ENCODE measurements around the gene PFKFB2.

DNA sequence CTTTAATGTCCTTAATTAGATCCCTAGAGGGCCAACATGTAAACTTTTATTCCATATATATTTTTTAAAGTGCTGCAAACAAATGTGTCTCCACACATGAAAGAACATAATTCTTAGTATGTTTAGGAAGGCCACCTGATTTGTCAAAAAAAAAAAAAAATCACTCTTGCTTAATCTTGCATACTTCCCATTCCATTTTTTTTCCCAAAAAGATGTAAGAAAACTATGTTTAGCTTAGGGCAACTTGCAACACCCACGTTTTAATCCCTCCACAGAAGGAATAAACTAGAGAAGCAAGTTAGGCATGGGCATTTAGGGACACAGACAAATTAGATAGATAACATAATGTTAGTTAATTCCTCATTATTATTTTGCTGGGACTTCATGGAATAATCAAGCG, 7.6 kb upstream of the PFKFB2 start:
- TF ChIP-seq EZH2 (IDR thresholded peaks at IDR 0.05; ENCODE audit: borderline replicate concordance, insufficient read depth, low read depth, low read length, poor library complexity, severe bottlenecking) = no peak
- TF ChIP-seq, protein P1, sequence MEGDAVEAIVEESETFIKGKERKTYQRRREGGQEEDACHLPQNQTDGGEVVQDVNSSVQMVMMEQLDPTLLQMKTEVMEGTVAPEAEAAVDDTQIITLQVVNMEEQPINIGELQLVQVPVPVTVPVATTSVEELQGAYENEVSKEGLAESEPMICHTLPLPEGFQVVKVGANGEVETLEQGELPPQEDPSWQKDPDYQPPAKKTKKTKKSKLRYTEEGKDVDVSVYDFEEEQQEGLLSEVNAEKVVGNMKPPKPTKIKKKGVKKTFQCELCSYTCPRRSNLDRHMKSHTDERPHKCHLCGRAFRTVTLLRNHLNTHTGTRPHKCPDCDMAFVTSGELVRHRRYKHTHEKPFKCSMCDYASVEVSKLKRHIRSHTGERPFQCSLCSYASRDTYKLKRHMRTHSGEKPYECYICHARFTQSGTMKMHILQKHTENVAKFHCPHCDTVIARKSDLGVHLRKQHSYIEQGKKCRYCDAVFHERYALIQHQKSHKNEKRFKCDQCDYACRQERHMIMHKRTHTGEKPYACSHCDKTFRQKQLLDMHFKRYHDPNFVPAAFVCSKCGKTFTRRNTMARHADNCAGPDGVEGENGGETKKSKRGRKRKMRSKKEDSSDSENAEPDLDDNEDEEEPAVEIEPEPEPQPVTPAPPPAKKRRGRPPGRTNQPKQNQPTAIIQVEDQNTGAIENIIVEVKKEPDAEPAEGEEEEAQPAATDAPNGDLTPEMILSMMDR (IDR thresholded peaks at IDR 0.05) = no peak

Data from B cell (primary cell).